AG04449 (cell line): ENCODE results near the gene ZC2HC1C.
A peak's percentile ranks its signal among the peaks of the same experiment; 100 is the strongest.

Experiments used
- CTCF ChIA-PET: fragments of 350-600 bp; formaldehyde crosslinking; extraction: SDS; loops from one replicate; lab custom pipeline; 2021; ENCODE audit warnings: antibody characterized with exemption; lab: Yijun Ruan, JAX
- POLR2A ChIA-PET: fragments of 400-600, 350-600 bp; formaldehyde crosslinking; extraction: SDS; loops from one replicate; lab custom pipeline; 2020; ENCODE audit warnings: antibody characterized with exemption, inconsistent platforms; lab: Yijun Ruan, JAX
- DNase-seq: peaks from one replicate; pipeline ENCODE4 v3.0.0-alpha.2; 2010; ENCODE audit warnings: low read depth, low spot score
- H3K4me3 ChIP-seq: 2 replicates; pipeline ENCODE4 v1.5.1; 2011; ENCODE audit warnings: low read depth, mild to moderate bottlenecking, control low read depth, low read length
- TF ChIP-seq, protein P1 (sequence below): IDR thresholded peaks from one replicate; pipeline ENCODE4 v1.5.1; 2011; ENCODE audit warnings: mild to moderate bottlenecking, moderate library complexity, low read length, control low read depth, inconsistent platforms; ENCODE audit not compliant: insufficient read depth; ENCODE audit errors: missing control alignments

ZC2HC1C gene

DNA sequence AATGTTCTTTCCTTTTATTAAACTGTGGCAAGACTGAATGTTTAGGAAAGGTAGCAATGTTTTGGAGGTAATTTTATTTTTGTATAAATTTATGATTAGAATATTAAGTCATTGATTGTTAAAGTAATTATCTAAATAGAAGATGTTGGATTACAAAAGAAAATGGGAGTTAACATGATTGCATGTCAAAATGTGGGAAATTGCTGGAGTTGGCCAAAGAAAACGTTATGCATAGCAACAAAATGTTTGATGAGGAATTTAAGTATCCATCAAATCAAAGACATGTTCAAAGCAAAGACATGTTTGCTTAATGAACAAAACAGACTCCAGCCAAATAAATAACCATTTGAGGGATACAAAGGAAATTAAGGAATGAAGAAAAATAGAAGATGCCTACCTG is 15.0 kb upstream of the ZC2HC1C start:
- DNase-seq = no peak
- ChIA-PET POLR2A (no interaction called here), CTCF (interaction anchor here (0.7 kb wide), 1 partner anchor 10 kb away, joined by 3 read pairs; the partner anchor contains the start of gene ACYP1)
- TF ChIP-seq, protein P1, sequence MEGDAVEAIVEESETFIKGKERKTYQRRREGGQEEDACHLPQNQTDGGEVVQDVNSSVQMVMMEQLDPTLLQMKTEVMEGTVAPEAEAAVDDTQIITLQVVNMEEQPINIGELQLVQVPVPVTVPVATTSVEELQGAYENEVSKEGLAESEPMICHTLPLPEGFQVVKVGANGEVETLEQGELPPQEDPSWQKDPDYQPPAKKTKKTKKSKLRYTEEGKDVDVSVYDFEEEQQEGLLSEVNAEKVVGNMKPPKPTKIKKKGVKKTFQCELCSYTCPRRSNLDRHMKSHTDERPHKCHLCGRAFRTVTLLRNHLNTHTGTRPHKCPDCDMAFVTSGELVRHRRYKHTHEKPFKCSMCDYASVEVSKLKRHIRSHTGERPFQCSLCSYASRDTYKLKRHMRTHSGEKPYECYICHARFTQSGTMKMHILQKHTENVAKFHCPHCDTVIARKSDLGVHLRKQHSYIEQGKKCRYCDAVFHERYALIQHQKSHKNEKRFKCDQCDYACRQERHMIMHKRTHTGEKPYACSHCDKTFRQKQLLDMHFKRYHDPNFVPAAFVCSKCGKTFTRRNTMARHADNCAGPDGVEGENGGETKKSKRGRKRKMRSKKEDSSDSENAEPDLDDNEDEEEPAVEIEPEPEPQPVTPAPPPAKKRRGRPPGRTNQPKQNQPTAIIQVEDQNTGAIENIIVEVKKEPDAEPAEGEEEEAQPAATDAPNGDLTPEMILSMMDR = no peak
- no peak overlapping the region for H3K4me3 ChIP-seq

DNA sequence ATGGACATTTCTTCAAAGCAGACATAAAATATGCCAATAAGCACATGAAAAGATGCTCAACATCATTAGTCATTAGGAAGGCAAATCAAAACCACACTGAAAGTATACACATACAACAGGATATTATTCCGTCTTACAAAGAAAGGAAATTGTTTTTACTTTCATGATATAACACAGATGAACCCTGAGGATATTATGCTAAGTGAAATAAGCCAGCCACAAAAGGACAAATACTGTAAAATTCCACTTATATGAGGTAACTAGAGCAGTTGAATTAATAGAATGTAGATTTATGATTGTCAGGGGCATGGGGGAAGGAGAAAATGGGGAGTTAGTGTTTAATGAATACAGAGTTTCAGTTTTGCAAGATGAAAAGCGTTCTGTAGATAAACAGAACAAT is 9.8 kb upstream of the ZC2HC1C start:
- POLR2A ChIA-PET = no interaction called here
- no peak for DNase-seq
- H3K4me3 ChIP-seq = no peak overlapping the region
- TF ChIP-seq, protein P1 = no peak
- CTCF ChIA-PET = no interaction called here

DNA sequence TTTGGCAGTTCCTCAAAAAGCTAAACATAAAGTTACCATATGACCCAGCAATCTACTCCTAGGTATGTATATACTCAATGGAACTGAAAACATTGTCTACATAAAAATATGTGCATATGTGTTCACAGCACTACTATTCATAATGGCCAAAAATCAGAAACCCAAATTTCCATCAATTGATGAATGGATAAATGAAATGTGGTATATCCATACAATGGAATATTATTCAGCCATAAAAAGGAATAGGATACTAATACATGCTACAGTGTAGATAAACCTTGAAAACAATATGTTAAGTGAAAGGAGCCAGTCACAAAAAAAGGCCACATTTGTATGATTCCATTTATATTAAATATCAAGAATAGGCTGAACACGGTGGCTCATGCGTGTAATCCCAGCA is 9.0 kb upstream of the ZC2HC1C start:
- CTCF ChIA-PET = no interaction called here

GRCh38 chr14:75063013-75063412 is 6.4 kb upstream of the ZC2HC1C start:
- ChIA-PET CTCF (interaction anchor here (0.7 to 4.4 kb wide), 8 partner anchors 11 to 182 kb away, joined by 3 to 21 read pairs (median 3); no protein-coding TSS in a partner anchor), POLR2A (no interaction called here)
- no peak for DNase-seq
- H3K4me3 ChIP-seq = peak overlapping the region; percentile 68
- TF ChIP-seq, protein P1 = no peak

More for the DNA sequence above, 9.0 kb upstream of the ZC2HC1C start:
- TF ChIP-seq, protein P1 = no peak
- no peak for DNase-seq
- POLR2A ChIA-PET = no interaction called here
- no peak overlapping the region for H3K4me3 ChIP-seq

DNA sequence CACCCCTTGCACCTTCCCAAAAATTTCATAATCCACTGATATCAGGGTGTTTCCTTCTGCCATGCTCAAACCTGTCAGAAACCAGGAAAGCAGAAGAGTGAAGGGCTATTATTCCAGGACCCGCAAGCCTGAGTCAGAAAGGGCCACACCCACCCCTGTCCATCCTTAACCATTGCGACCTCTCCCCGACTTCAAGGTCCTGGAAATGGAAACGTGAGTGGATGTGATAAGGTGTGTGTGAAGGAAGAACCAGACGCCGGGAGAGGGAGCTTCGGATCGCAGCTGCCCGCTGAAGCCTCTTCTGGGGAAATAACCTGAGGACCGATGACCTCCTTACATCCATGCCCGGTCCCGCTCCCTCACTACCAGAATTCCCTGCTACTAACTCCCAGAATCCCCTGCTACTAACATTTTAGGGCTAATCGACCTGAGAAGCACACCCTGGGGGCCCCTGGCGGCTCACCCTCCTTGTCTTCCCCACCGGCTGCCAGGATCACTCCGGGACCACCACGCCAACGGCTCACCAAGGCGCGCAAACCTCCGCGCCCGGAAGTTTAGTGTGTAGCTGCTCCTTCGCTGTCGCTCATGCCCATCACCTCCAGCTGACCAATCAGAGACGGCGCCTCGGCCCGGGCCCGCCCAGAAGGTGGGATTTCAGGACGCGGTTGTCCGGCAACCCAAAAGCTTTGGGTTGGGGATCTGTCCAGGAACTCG is 5.8 kb upstream of the ZC2HC1C start, which contains the start of gene ACYP1:
Gene ACYP1, minus strand, starts transcription at position 534 of the 714 bp plus-strand sequence. Its CDS starts 471 bp downstream, at position 63.
- ChIA-PET CTCF (interaction anchor here (1.0 to 4.4 kb wide), 8 partner anchors 10 to 203 kb away, joined by 3 to 21 read pairs (median 4); partner anchors contain the start of gene MLH3), POLR2A (interaction anchor here (0.8 kb wide), 2 partner anchors 11 kb away, joined by 3 read pairs; no protein-coding TSS in a partner anchor)
- H3K4me3 ChIP-seq = peak within 1 kb of the TSS; percentile 68
- TF ChIP-seq, protein P1 = no peak
- DNase-seq = no peak

DNA sequence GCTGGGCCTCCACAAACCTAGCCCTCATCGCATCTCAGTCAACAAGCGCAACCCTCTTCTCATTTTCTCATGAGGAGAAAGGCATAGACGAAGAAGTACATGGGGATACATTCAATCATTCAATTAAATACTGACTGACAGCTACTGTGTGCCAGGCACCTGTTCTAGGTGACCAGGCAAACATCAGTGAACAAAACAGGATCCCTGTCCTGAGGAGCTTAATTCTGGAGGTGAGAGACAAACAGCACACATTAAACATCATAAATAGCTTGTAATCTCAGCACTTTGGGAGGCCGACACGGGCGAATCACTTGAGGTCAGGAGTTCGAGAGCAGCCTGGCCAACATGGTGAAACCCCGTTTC is 5.3 kb upstream of the ZC2HC1C start:
- POLR2A ChIA-PET = interaction anchor here (0.8 kb wide), 2 partner anchors 11 kb away, joined by 3 read pairs; no protein-coding TSS in a partner anchor
- TF ChIP-seq, protein P1 = no peak
- CTCF ChIA-PET = interaction anchor here (1.0 to 4.4 kb wide), 10 partner anchors 10 to 203 kb away, joined by 3 to 21 read pairs (median 4); partner anchors contain the start of gene MLH3
- peak overlapping the region; percentile 68 for H3K4me3 ChIP-seq
- no peak for DNase-seq
